Measurements from ENCODE around the gene PPIH. TPM values are rescaled to one million over a fixed set of nuclear protein-coding genes. Genes with fewer than 3 reads are reported as not detected.
"Not testable (repeated sequence)": the region's sequence is repeated elsewhere in the genome, so short reads cannot be mapped to it uniquely, and the experiment has no call there.

The PPIH gene
- total RNA-seq = 10 to 100 TPM; 18.2 to 50.3 (median 29.1) TPM

- H3K27ac ChIP-seq = peak within 1 kb of the TSS; percentile 69 to 83 (median 79)
- TF ChIP-seq, protein P1, sequence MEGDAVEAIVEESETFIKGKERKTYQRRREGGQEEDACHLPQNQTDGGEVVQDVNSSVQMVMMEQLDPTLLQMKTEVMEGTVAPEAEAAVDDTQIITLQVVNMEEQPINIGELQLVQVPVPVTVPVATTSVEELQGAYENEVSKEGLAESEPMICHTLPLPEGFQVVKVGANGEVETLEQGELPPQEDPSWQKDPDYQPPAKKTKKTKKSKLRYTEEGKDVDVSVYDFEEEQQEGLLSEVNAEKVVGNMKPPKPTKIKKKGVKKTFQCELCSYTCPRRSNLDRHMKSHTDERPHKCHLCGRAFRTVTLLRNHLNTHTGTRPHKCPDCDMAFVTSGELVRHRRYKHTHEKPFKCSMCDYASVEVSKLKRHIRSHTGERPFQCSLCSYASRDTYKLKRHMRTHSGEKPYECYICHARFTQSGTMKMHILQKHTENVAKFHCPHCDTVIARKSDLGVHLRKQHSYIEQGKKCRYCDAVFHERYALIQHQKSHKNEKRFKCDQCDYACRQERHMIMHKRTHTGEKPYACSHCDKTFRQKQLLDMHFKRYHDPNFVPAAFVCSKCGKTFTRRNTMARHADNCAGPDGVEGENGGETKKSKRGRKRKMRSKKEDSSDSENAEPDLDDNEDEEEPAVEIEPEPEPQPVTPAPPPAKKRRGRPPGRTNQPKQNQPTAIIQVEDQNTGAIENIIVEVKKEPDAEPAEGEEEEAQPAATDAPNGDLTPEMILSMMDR (IDR thresholded peaks at IDR 0.05) = peak in 5 of 6 experiments; percentile 27 to 76 (median 64)
- TF ChIP-seq POLR2AphosphoS5 (IDR thresholded peaks at IDR 0.05) (peak; percentile 72 to 74), POLR2A (IDR thresholded peaks at IDR 0.05) (peak in 1 of 4 donors; percentile 66), EP300 (IDR thresholded peaks at IDR 0.05) (no peak)
- WGBS, 2 donors = 0% methylated on average over 17 to 48 of the region's 53 CpGs
These were observed at the start of gene PPIH for GRCh38 chr1:42657981-42658876. TSS of gene PPIH (plus strand) at chr1:42658423. CDS start at chr1:42658447, 24 bp downstream.

GRCh38 chr1:42613803-42614131 lies 44.5 kb upstream of the PPIH start:
- H3K4me1 ChIP-seq = no peaks in the 10 kb centered on the region
- no peaks in the 10 kb centered on the region for H3K9me3 ChIP-seq
- TF ChIP-seq, protein P1 (IDR thresholded peaks at IDR 0.05) = no peak
- TF ChIP-seq POLR2A (IDR thresholded peaks at IDR 0.05) (no peak), EP300 (IDR thresholded peaks at IDR 0.05) (no peak), POLR2AphosphoS5 (IDR thresholded peaks at IDR 0.05) (no peak)
- WGBS, 2 donors = 95 to 98% methylated on average over 4 of the region's 4 CpGs
- no peak overlapping the region for H3K4me3 ChIP-seq
- no peaks in the 10 kb centered on the region for H3K27me3 ChIP-seq
- ATAC-seq (ENCODE audit: low FRiP score in 2 of 2) (no peak), DNase-seq (no peak)
- H3K27ac ChIP-seq = no peak overlapping the region
- H3K36me3 ChIP-seq = no peaks in the 10 kb centered on the region

More at GRCh38 chr1:42657981-42658876, at the start of gene PPIH:
- H3K4me1 ChIP-seq = peaks cover 12 to 17% (median 15%) of the 10 kb centered on the region in 4 donors
- no peaks in the 10 kb centered on the region for H3K9me3 ChIP-seq
- DNase-seq (peak; percentile 96 to 97), ATAC-seq (ENCODE audit: low FRiP score in 2 of 2) (peak; percentile 99 to 100)
- H3K27me3 ChIP-seq = no peaks in the 10 kb centered on the region
- H3K4me3 ChIP-seq = peak within 1 kb of the TSS; percentile 74 to 84 (median 78)
- H3K36me3 ChIP-seq = peaks cover 2 to 29% (median 11%) of the 10 kb centered on the region in 4 donors

GRCh38 chr1:42618866-42619265 lies 39.4 kb upstream of the PPIH start:
- TF ChIP-seq POLR2A (IDR thresholded peaks at IDR 0.05) (no peak), POLR2AphosphoS5 (IDR thresholded peaks at IDR 0.05) (no peak), EP300 (IDR thresholded peaks at IDR 0.05) (no peak)
- TF ChIP-seq, protein P1 (IDR thresholded peaks at IDR 0.05) = no peak
- no peak for ATAC-seq (ENCODE audit: low FRiP score in 2 of 2)
- Histone ChIP-seq H3K4me3 (no peak overlapping the region), H3K4me1 (no peaks in the 10 kb centered on the region), H3K36me3 (no peaks in the 10 kb centered on the region), H3K27me3 (no peaks in the 10 kb centered on the region), H3K27ac (no peak overlapping the region), H3K9me3 (no peaks in the 10 kb centered on the region)
- no peak for DNase-seq
- WGBS, 2 donors = 60 to 68% methylated on average over 2 of the region's 2 CpGs

- no peaks in the 10 kb centered on the region for H3K4me1 ChIP-seq
- no peak for DNase-seq
- H3K4me3 ChIP-seq = no peak overlapping the region
- ATAC-seq (ENCODE audit: low FRiP score in 2 of 2) = no peak
- no peaks in the 10 kb centered on the region for H3K9me3 ChIP-seq
- 39 to 40% methylated on average over 2 of the region's 2 CpGs for WGBS, 2 donors
- no peaks in the 10 kb centered on the region for H3K36me3 ChIP-seq
- no peak for TF ChIP-seq EP300 (IDR thresholded peaks at IDR 0.05)
- TF ChIP-seq POLR2A (IDR thresholded peaks at IDR 0.05) = no peak
- no peak for TF ChIP-seq POLR2AphosphoS5 (IDR thresholded peaks at IDR 0.05)
- TF ChIP-seq, protein P1 (IDR thresholded peaks at IDR 0.05) = no peak
- no peak overlapping the region for H3K27ac ChIP-seq
- H3K27me3 ChIP-seq = no peaks in the 10 kb centered on the region
These were observed 37.9 kb upstream of the PPIH start for GRCh38 chr1:42620307-42620706.

- not testable (repeated sequence) for DNase-seq; H3K27ac ChIP-seq; H3K9me3 ChIP-seq; H3K4me3 ChIP-seq; H3K36me3 ChIP-seq; ATAC-seq (ENCODE audit: low FRiP score in 2 of 2); H3K4me1 ChIP-seq; H3K27me3 ChIP-seq
- 95 to 97% methylated on average over 4 of the region's 4 CpGs for WGBS, 2 donors
These were observed 37.0 kb upstream of the PPIH start for GRCh38 chr1:42621180-42621579.

- ATAC-seq (ENCODE audit: low FRiP score in 2 of 2); H3K27ac ChIP-seq; H3K4me3 ChIP-seq; H3K4me1 ChIP-seq; H3K27me3 ChIP-seq; H3K9me3 ChIP-seq; DNase-seq; H3K36me3 ChIP-seq: not testable (repeated sequence)
- WGBS, 2 donors = 80 to 88% methylated on average over 3 of the region's 3 CpGs
These were observed 31.0 kb upstream of the PPIH start for GRCh38 chr1:42627205-42627604.
